Activated naive CD8-positive, alpha-beta T cell treated with anti-CD3 and anti-CD28 coated beads for 36 hours (primary cell): ENCODE results near the gene TFDP2. TPM values are rescaled to one million over a fixed set of nuclear protein-coding genes. Genes with fewer than 3 reads are reported as not detected.
"Not testable (repeated sequence)": the region's sequence is repeated elsewhere in the genome, so short reads cannot be mapped to it uniquely, and the experiment has no call there.

Experiments used
- DNase-seq: peaks from one replicate; pipeline ENCODE4 v3.0.0; 2021
- H3K27ac Mint-ChIP-seq: one replicate; pipeline ENCODE4 v1.8.0; 2022; ENCODE audit warnings: mild to moderate bottlenecking, moderate library complexity, mixed read lengths
- H3K27me3 Mint-ChIP-seq: one replicate; pipeline ENCODE4 v1.8.0; 2022; ENCODE audit warnings: mild to moderate bottlenecking, mixed read lengths
- H3K36me3 Mint-ChIP-seq: one replicate; pipeline ENCODE4 v1.8.0; 2021; ENCODE audit warnings: mild to moderate bottlenecking, mixed read lengths
- H3K4me1 Mint-ChIP-seq: one replicate; pipeline ENCODE4 v1.8.0; 2021; ENCODE audit warnings: mixed read lengths
- H3K4me3 Mint-ChIP-seq: one replicate; pipeline ENCODE4 v1.8.0; 2022; ENCODE audit warnings: mild to moderate bottlenecking, moderate library complexity, mixed read lengths
- H3K9me3 Mint-ChIP-seq: one replicate; pipeline ENCODE4 v1.8.0; 2022; ENCODE audit warnings: mixed read lengths
- total RNA-seq, 2 experiments: library from RNA; stranded (reverse); gene quantifications; one replicate each; pipeline ENCODE4 v1.2.3, GENCODE V29; 2021

The TFDP2 gene
- total RNA-seq, 2 experiments from 2014 or later = 28.1 to 32.0 TPM

- H3K27me3 Mint-ChIP-seq, H3K36me3 Mint-ChIP-seq, H3K27ac Mint-ChIP-seq, H3K9me3 Mint-ChIP-seq, DNase-seq, H3K4me3 Mint-ChIP-seq: not testable (repeated sequence)
- peaks cover 31% of the 10 kb centered on the region for H3K4me1 Mint-ChIP-seq
Observed at GRCh38 chr3:142144587-142144986, 4.8 kb downstream of the TFDP2 start.

DNA sequence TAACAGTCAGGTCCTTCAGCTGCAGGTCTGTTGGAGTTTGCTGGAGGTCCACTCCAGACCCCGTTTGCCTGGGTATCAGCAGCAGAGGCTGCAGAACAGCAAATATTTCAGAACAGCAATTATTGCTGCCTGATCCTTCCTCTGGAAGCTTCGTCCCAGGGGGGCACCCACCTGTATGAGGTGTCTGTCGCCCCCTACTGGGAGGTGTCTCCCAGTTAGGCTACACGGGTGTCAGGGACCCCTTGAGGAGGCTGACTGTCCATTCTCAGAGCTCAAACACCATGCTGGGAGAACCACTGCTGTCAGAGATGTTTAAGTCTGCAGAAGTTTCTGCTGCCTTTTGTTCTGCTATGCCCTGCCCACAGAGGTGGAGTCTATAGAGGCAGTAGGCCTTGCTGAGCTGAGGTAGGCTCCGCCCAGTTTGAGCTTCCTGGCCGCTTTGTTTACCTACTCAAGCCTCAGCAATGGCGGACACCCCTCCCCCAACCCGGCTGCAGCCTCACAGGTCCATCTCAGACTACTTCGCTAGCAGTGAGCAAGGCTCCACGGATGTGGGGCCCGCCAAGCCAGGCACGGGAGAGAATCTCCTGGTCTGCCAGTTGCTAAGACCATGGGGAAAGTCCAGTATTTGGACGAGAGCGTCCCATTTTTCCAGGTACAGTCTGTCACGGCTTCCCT lies 8.6 kb downstream of the TFDP2 start:
- H3K4me3 Mint-ChIP-seq, DNase-seq: not testable (repeated sequence)

DNA sequence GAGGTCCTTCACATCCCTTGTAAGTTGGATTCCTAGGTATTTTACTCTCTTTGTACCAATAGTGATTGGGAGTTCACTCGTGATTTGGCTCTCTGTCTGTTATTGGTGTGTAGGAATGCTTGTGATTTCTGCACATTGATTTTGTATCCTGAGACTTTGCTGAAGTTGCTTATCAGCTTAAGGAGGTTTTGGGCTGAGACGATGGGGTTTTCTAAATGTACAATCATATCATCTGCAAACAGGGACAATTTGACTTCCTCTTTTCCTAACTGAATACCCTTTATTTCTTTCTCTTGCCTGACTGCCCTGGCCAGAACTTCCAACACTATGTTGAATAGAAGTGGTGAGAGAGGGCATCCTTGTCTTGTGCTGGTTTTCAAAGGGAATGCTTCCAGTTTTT lies 12.3 kb downstream of the TFDP2 start:
- H3K36me3 Mint-ChIP-seq, H3K4me3 Mint-ChIP-seq, H3K27ac Mint-ChIP-seq, H3K27me3 Mint-ChIP-seq, DNase-seq, H3K4me1 Mint-ChIP-seq, H3K9me3 Mint-ChIP-seq: not testable (repeated sequence)

More for the DNA sequence above, 8.6 kb downstream of the TFDP2 start:
- peaks cover 14% of the 10 kb centered on the region for H3K36me3 Mint-ChIP-seq
- H3K4me1 Mint-ChIP-seq = peaks cover 11% of the 10 kb centered on the region
- H3K27ac Mint-ChIP-seq, H3K9me3 Mint-ChIP-seq, H3K27me3 Mint-ChIP-seq: not testable (repeated sequence)

GRCh38 chr3:142134799-142135325 lies 14.5 kb downstream of the TFDP2 start:
- peaks cover 8% of the 10 kb centered on the region for H3K36me3 Mint-ChIP-seq
- no peaks in the 10 kb centered on the region for H3K4me1 Mint-ChIP-seq
- no peak for DNase-seq
- no peaks in the 10 kb centered on the region for H3K27me3 Mint-ChIP-seq
- H3K9me3 Mint-ChIP-seq = peaks cover 2% of the 10 kb centered on the region
- no peak overlapping the region for H3K27ac Mint-ChIP-seq
- no peak overlapping the region for H3K4me3 Mint-ChIP-seq

DNA sequence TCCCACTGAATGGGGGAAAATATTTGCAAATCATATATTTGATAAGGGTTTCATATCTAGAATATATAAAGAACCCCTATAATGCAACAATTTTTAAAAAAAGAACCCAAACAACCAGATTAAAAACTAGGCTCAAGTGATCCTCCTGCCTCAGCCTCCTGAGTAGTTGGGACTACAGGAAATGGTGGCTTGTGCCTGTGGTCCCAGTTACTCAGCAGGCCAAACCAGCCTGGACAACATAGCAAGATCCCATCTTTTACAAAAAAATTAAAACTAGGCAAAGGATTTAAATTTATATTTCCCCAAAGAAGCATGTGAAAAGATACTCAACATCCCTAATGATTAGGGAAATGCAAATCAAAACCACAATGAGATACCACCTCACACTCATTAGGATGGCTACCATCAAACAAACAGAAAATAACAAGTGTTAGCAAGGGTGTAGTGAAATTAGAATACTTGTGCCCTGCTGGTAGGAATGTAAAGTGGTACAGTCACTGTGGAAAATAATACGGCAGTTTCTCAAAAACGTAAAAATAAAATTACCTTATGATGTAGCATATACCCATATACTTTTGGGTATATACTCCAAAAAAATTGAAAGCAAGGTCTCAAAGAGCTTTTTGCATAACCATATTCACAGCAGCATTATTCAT lies 19.7 kb downstream of the TFDP2 start:
- DNase-seq = no peak
- Mint-ChIP-seq H3K4me3 (no peak overlapping the region), H3K36me3 (peaks cover 4% of the 10 kb centered on the region), H3K27ac (no peak overlapping the region), H3K4me1 (peaks cover 2% of the 10 kb centered on the region), H3K27me3 (no peaks in the 10 kb centered on the region), H3K9me3 (no peaks in the 10 kb centered on the region)

- Mint-ChIP-seq H3K4me3 (no peak overlapping the region), H3K27me3 (no peaks in the 10 kb centered on the region), H3K4me1 (peaks cover 2% of the 10 kb centered on the region), H3K36me3 (peaks cover 4% of the 10 kb centered on the region), H3K9me3 (no peaks in the 10 kb centered on the region), H3K27ac (no peak overlapping the region)
- no peak for DNase-seq
Observed at GRCh38 chr3:142127941-142128658, 21.2 kb downstream of the TFDP2 start.

GRCh38 chr3:142124243-142124642 lies 25.1 kb downstream of the TFDP2 start:
- H3K27me3 Mint-ChIP-seq = no peaks in the 10 kb centered on the region
- no peak overlapping the region for H3K4me3 Mint-ChIP-seq
- H3K27ac Mint-ChIP-seq = no peak overlapping the region
- no peaks in the 10 kb centered on the region for H3K9me3 Mint-ChIP-seq
- H3K36me3 Mint-ChIP-seq = no peaks in the 10 kb centered on the region
- H3K4me1 Mint-ChIP-seq = peaks cover 2% of the 10 kb centered on the region
- DNase-seq = no peak

DNA sequence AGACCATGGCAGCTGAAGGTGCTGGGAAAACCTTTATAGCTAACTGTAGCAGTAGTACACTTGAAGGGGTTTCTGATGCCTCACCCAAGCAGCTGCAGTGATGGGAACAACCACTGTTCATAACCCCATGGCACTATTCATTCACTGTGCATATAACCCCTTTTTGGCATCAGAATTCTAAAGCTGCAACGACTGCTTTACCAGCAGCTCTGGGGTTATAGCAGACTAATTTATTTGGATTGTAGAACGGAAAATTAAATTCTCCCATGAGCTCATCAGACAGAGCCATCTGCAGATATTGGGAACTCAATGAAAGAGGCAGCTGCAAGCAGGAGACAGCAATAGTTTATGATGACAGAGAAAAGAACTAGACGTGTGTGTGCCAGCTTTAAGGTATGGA lies 28.6 kb downstream of the TFDP2 start:
- no peak for DNase-seq
- H3K36me3 Mint-ChIP-seq = peaks cover 6% of the 10 kb centered on the region
- no peaks in the 10 kb centered on the region for H3K27me3 Mint-ChIP-seq
- peaks cover 3% of the 10 kb centered on the region for H3K4me1 Mint-ChIP-seq
- no peak overlapping the region for H3K27ac Mint-ChIP-seq
- H3K4me3 Mint-ChIP-seq = no peak overlapping the region
- no peaks in the 10 kb centered on the region for H3K9me3 Mint-ChIP-seq

GRCh38 chr3:142118911-142119310 lies 30.4 kb downstream of the TFDP2 start:
- Mint-ChIP-seq H3K27me3 (no peaks in the 10 kb centered on the region), H3K9me3 (no peaks in the 10 kb centered on the region), H3K4me1 (peaks cover 3% of the 10 kb centered on the region), H3K36me3 (peaks cover 6% of the 10 kb centered on the region), H3K27ac (no peak overlapping the region), H3K4me3 (no peak overlapping the region)
- no peak for DNase-seq

DNA sequence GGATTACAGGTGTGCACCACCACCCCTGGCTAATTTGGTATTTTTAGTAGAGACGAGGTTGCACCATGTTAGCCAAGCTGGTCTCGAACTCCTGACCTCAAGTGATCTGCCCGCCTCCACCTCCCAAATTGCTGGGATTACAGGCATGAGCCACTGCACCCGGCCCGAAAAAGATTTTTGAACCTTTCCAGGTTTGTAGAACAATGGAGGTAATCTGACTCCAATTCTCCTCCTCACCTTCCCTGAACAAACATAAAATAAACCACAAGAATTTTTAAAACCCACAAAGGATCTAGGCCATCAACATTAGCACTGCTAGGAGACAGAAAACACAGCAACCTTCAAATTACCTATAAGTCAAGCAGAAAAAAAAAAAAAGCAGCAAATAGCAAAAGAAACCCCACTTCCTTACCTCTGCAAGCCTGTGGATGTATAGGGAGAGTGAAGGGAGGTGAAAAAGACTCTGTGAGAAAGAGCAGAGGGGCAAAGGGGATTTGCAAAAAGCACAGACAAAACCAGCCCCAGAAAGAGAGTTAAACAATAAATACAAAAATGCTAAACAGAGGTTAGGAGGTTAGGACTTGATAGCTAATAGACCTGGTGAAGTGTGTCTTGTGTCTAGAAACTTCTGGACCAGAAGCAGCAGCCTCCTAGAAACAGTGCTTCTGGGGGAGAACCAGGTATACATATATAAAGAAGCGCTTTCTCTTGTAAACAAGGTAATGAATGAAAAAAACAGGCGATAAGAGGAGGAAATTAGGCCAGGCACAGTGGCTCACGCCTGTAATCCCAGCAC lies 32.1 kb downstream of the TFDP2 start:
- DNase-seq = no peak
- H3K27ac Mint-ChIP-seq = no peak overlapping the region
- no peaks in the 10 kb centered on the region for H3K27me3 Mint-ChIP-seq
- no peaks in the 10 kb centered on the region for H3K9me3 Mint-ChIP-seq
- H3K4me1 Mint-ChIP-seq = peaks cover 4% of the 10 kb centered on the region
- no peak overlapping the region for H3K4me3 Mint-ChIP-seq
- peaks cover 6% of the 10 kb centered on the region for H3K36me3 Mint-ChIP-seq

GRCh38 chr3:142115867-142116668 lies 33.3 kb downstream of the TFDP2 start:
- Mint-ChIP-seq H3K36me3 (peaks cover 6% of the 10 kb centered on the region), H3K4me1 (peaks cover 10% of the 10 kb centered on the region), H3K9me3 (peaks cover 3% of the 10 kb centered on the region), H3K4me3 (no peak overlapping the region), H3K27me3 (no peaks in the 10 kb centered on the region), H3K27ac (no peak overlapping the region)
- no peak for DNase-seq

GRCh38 chr3:142112601-142113000 lies 36.7 kb downstream of the TFDP2 start:
- H3K36me3 Mint-ChIP-seq = peaks cover 3% of the 10 kb centered on the region
- no peak overlapping the region for H3K4me3 Mint-ChIP-seq
- no peak overlapping the region for H3K27ac Mint-ChIP-seq
- no peak for DNase-seq
- H3K4me1 Mint-ChIP-seq = peaks cover 16% of the 10 kb centered on the region
- peaks cover 3% of the 10 kb centered on the region for H3K9me3 Mint-ChIP-seq
- no peaks in the 10 kb centered on the region for H3K27me3 Mint-ChIP-seq

- DNase-seq = no peak
- H3K9me3 Mint-ChIP-seq = peaks cover 2% of the 10 kb centered on the region
- no peak overlapping the region for H3K27ac Mint-ChIP-seq
- no peaks in the 10 kb centered on the region for H3K36me3 Mint-ChIP-seq
- H3K4me1 Mint-ChIP-seq = peaks cover 9% of the 10 kb centered on the region
- H3K27me3 Mint-ChIP-seq = no peaks in the 10 kb centered on the region
- H3K4me3 Mint-ChIP-seq = no peak overlapping the region
Observed at GRCh38 chr3:142106548-142106947, 42.8 kb downstream of the TFDP2 start.

DNA sequence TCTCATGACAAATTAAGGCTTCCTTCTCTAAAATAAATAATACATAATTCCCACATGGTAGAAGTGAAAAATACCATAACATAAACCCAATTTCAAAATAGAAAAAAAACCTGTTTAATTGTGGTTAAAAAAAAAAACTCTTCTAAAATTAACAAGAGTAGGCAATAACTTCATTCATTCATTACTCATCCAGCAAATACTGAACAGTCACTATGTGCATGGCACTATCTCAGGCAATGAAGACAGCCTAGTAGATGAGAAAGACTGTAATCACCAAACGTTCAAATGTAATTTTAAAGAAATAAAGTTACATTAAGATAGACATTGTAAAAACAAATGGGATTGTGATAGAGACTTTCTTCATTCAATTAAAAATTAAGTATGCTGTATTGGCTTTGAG lies 43.4 kb downstream of the TFDP2 start:
- Mint-ChIP-seq H3K4me3 (no peak overlapping the region), H3K27ac (no peak overlapping the region), H3K36me3 (no peaks in the 10 kb centered on the region), H3K9me3 (no peaks in the 10 kb centered on the region), H3K27me3 (no peaks in the 10 kb centered on the region), H3K4me1 (peaks cover 6% of the 10 kb centered on the region)
- no peak for DNase-seq
